ENCODE measurements around the gene AZI2. TPM values are rescaled to one million over a fixed set of nuclear protein-coding genes. Genes with fewer than 3 reads are reported as not detected.
A peak's percentile ranks its signal among the peaks of the same experiment; 100 is the strongest.

The AZI2 gene
- total RNA-seq, 4 donors from 2014 or later: 48.3 to 87.7 (median 59.1) TPM

DNA sequence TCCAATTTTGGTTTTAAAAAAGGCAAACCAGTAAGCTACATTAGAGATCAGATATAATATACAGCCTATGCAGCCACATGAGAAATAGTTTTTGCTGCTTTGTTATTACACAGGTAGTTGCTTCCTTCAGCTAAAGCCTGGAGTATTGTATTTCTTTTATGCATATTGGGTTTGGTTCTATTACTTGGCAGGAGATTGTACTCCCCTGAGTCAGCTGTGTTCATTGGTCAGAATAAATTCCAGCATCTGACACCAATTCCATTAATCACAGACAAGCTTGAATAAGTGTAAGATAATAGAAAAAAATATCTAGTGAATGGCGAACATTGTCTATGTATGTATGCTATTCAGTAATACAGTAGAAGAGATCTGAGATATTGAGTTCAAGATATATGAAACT, 26.2 kb downstream of the AZI2 start:
- ATAC-seq: no peak
- Histone ChIP-seq H3K27me3 (no peaks in the 10 kb centered on the region), H3K27ac (no peak overlapping the region), H3K9me3 (no peaks in the 10 kb centered on the region), H3K4me3 (no peak overlapping the region), H3K36me3 (peaks cover 4 to 57% of the 10 kb centered on the region in 2 donors), H3K4me1 (no peaks in the 10 kb centered on the region)
- WGBS, 2 donors (ENCODE audit: low coverage in 1 of 2): 62 to 75% methylated on average over 1 of the region's 1 CpG
- no peak for TF ChIP-seq POLR2A (IDR thresholded peaks at IDR 0.05)
- TF ChIP-seq EP300 (IDR thresholded peaks at IDR 0.05): no peak
- TF ChIP-seq, protein P1, sequence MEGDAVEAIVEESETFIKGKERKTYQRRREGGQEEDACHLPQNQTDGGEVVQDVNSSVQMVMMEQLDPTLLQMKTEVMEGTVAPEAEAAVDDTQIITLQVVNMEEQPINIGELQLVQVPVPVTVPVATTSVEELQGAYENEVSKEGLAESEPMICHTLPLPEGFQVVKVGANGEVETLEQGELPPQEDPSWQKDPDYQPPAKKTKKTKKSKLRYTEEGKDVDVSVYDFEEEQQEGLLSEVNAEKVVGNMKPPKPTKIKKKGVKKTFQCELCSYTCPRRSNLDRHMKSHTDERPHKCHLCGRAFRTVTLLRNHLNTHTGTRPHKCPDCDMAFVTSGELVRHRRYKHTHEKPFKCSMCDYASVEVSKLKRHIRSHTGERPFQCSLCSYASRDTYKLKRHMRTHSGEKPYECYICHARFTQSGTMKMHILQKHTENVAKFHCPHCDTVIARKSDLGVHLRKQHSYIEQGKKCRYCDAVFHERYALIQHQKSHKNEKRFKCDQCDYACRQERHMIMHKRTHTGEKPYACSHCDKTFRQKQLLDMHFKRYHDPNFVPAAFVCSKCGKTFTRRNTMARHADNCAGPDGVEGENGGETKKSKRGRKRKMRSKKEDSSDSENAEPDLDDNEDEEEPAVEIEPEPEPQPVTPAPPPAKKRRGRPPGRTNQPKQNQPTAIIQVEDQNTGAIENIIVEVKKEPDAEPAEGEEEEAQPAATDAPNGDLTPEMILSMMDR (IDR thresholded peaks at IDR 0.05): no peak
- TF ChIP-seq POLR2AphosphoS5 (IDR thresholded peaks at IDR 0.05): no peak

DNA sequence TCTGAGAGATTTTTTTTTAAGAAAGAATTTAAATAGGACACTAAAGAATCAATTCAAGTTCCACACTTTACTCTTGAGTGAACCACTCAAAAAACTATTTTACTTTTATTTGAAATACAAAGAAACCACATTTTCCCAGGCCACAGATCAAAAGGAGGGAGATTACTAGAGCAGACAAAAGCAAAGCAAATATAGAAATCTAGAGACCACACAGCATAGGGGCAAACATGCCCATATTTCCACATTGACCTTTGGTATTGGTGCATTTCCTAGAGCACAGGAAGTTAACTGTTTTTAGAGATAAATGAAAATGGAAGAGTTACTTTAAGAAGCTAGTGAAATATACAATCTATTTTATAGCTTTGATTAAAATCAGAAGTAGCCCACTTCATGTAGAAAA, 27.6 kb downstream of the AZI2 start:
- Histone ChIP-seq H3K9me3 (no peaks in the 10 kb centered on the region), H3K36me3 (peaks cover 4 to 50% of the 10 kb centered on the region in 2 donors), H3K27me3 (no peaks in the 10 kb centered on the region), H3K4me3 (no peak overlapping the region), H3K27ac (no peak overlapping the region), H3K4me1 (no peaks in the 10 kb centered on the region)
- ATAC-seq: no peak
- TF ChIP-seq EP300 (IDR thresholded peaks at IDR 0.05) (no peak), POLR2AphosphoS5 (IDR thresholded peaks at IDR 0.05) (no peak), POLR2A (IDR thresholded peaks at IDR 0.05) (no peak)
- TF ChIP-seq, protein P1 (IDR thresholded peaks at IDR 0.05): no peak

DNA sequence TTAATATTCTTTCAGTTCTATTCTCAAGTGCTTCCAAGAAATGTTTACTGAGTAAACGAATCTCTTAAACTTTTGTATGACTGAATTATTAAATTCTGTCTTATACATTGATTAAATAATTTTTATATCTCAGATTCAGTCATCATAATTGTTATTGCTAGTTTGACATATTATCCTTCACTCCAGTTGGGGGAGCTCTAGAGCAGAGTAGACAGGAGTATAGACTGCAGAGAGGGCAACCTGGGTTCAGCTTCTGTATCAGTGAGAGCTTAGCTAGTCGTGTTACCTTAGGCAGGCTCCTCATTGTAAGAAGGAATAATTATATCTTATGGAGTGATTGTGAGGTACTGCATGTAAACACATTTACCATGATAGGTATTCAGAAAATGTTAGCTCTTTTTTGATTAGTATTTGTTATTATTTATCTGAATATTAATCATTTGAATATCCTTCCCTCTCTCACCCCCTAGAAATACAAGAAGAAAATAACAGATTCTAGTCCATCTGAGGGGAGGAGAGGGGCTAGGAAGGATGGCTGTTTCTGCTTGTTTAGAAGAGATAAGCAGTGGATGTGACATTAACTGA, 31.1 kb downstream of the AZI2 start:
- ATAC-seq: no peak
- TF ChIP-seq POLR2A (IDR thresholded peaks at IDR 0.05) (no peak), EP300 (IDR thresholded peaks at IDR 0.05) (no peak), POLR2AphosphoS5 (IDR thresholded peaks at IDR 0.05) (no peak)
- TF ChIP-seq, protein P1 (IDR thresholded peaks at IDR 0.05): peak; percentile 12 to 45 (median 30)
- no peaks in the 10 kb centered on the region for H3K27me3 ChIP-seq
- 31 to 37% methylated on average over 2 of the region's 2 CpGs for WGBS, 2 donors (ENCODE audit: low coverage in 1 of 2)
- no peak overlapping the region for H3K27ac ChIP-seq
- H3K9me3 ChIP-seq: no peaks in the 10 kb centered on the region
- H3K36me3 ChIP-seq: peaks cover 0 to 23% of the 10 kb centered on the region in 2 donors
- no peaks in the 10 kb centered on the region for H3K4me1 ChIP-seq
- H3K4me3 ChIP-seq: no peak overlapping the region

DNA sequence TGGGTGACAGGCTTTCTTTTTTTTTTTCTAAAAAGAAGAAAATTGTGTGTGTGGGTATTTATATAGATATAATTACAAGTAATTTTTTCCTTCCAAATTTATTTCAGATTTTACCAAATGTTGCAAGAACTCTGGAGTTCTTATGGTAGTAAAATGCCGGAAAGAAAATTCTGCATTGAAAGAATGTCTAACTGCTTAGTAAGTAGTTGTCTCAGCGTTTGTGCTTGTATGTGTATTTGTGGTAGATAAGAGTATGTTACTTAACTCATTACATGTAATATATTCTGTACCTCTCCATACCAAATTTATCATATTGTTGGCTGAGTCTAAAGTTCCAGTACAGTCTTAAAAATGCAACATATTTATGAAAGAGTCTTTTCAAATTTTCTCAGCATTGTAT, 32.4 kb downstream of the AZI2 start:
- ATAC-seq: no peak
- no peak for TF ChIP-seq POLR2A (IDR thresholded peaks at IDR 0.05)
- TF ChIP-seq, protein P1 (IDR thresholded peaks at IDR 0.05): no peak
- no peak for TF ChIP-seq POLR2AphosphoS5 (IDR thresholded peaks at IDR 0.05)
- TF ChIP-seq EP300 (IDR thresholded peaks at IDR 0.05): no peak
- Histone ChIP-seq H3K36me3 (peaks cover 0 to 18% of the 10 kb centered on the region in 2 donors), H3K4me3 (no peak overlapping the region), H3K27ac (no peak overlapping the region), H3K9me3 (no peaks in the 10 kb centered on the region), H3K4me1 (no peaks in the 10 kb centered on the region), H3K27me3 (no peaks in the 10 kb centered on the region)
- 79 to 90% methylated on average over 2 of the region's 2 CpGs for WGBS, 2 donors (ENCODE audit: low coverage in 1 of 2)

- no peaks in the 10 kb centered on the region for H3K9me3 ChIP-seq
- H3K36me3 ChIP-seq: peaks cover 0 to 16% of the 10 kb centered on the region in 2 donors
- TF ChIP-seq EP300 (IDR thresholded peaks at IDR 0.05) (no peak), POLR2A (IDR thresholded peaks at IDR 0.05) (no peak), POLR2AphosphoS5 (IDR thresholded peaks at IDR 0.05) (no peak)
- TF ChIP-seq, protein P1 (IDR thresholded peaks at IDR 0.05): no peak
- H3K4me3 ChIP-seq: no peak overlapping the region
- H3K4me1 ChIP-seq: no peaks in the 10 kb centered on the region
- ATAC-seq: no peak
- H3K27me3 ChIP-seq: no peaks in the 10 kb centered on the region
- WGBS, 2 donors (ENCODE audit: low coverage in 1 of 2): 87% methylated on average over 1 of the region's 1 CpG; no CpG with 5 or more reads in 1 of the 2 donors
- no peak overlapping the region for H3K27ac ChIP-seq
Observed at GRCh38 chr3:28315711-28316110, 32.9 kb downstream of the AZI2 start.
